ENCODE measurements around the gene ZFP82. TPM values are rescaled to one million over a fixed set of nuclear protein-coding genes. Genes with fewer than 3 reads are reported as not detected.

The ZFP82 gene
- total RNA-seq, 6 donors from 2014 or later = 0.78 to 8.1 (median 4.2) TPM

Other genes with a start within 250 kb of the ZFP82 start
- 10 to 100 TPM in 1 of 6 donors, 1 to 10 TPM in 5; 3.5 to 14.7 (median 5.1) TPM for gene ZNF565, start 204.0 kb downstream of the ZFP82 start, total RNA-seq
- 10 to 100 TPM; 25.3 to 68.5 (median 43.2) TPM for gene ZNF146, start 203.5 kb downstream of the ZFP82 start, total RNA-seq
- gene ZFP14, start 39.4 kb downstream of the ZFP82 start, total RNA-seq = 10 to 100 TPM in 1 of 6 donors, 1 to 10 TPM in 5; 1.7 to 11.5 (median 6.1) TPM
- gene ZNF566, start 70.9 kb upstream of the ZFP82 start, total RNA-seq = 10 to 100 TPM in 2 of 6 donors, 1 to 10 TPM in 4; 5.5 to 17.6 (median 8.1) TPM
- gene ZNF260, start 109.6 kb upstream of the ZFP82 start, total RNA-seq = 10 to 100 TPM in 1 of 6 donors, 1 to 10 TPM in 5; 2.1 to 18.1 (median 5.9) TPM
- 10 to 100 TPM in 3 of 6 donors, 1 to 10 TPM in 3; 6.0 to 18.9 (median 10.0) TPM for gene ZNF529, start 154.6 kb upstream of the ZFP82 start, total RNA-seq
- 1 to 10 TPM in 5 of 6 donors, under 1 TPM in 1; 0.78 to 5.7 (median 4.1) TPM for gene ZNF382, start 186.7 kb upstream of the ZFP82 start, total RNA-seq
- 10 to 100 TPM in 1 of 6 donors, 1 to 10 TPM in 5; 4.2 to 17.4 (median 7.1) TPM for gene ZNF461, start 248.2 kb upstream of the ZFP82 start, total RNA-seq